GM12875 (cell line): ENCODE results near the gene GPR17.
A peak's percentile ranks its signal among the peaks of the same experiment; 100 is the strongest.

Experiments
- H3K4me3 ChIP-seq: one replicate; pipeline ENCODE4 v1.5.1; 2011; ENCODE audit warnings: low read depth, low read length, control low read depth
- CTCF ChIP-seq: IDR thresholded peaks from 2 replicates; pipeline ENCODE4 v1.5.1; 2011; ENCODE audit warnings: low read depth, mild to moderate bottlenecking, control low read depth, inconsistent platforms, low read length, moderate library complexity, borderline replicate concordance; ENCODE audit not compliant: insufficient read depth

GPR17 gene

GRCh38 chr2:127639111-127639474, 6.9 kb upstream of the GPR17 start:
- no peak overlapping the region for H3K4me3 ChIP-seq
- no peak for TF ChIP-seq CTCF

- peak; percentile 49; the same call in 1 of the 2 replicates for TF ChIP-seq CTCF
- no peak overlapping the region for H3K4me3 ChIP-seq
Measured at GRCh38 chr2:127640082-127641072, 5.6 kb upstream of the GPR17 start.

GRCh38 chr2:127641133-127641532, 4.8 kb upstream of the GPR17 start:
- no peak for TF ChIP-seq CTCF
- H3K4me3 ChIP-seq = no peak overlapping the region

- no peak overlapping the region for H3K4me3 ChIP-seq
- no peak for TF ChIP-seq CTCF
Measured at GRCh38 chr2:127641846-127642507, 4.0 kb upstream of the GPR17 start.

GRCh38 chr2:127642706-127643438, 3.1 kb upstream of the GPR17 start:
- TF ChIP-seq CTCF = no peak
- no peak overlapping the region for H3K4me3 ChIP-seq

- no peak for TF ChIP-seq CTCF
- no peak overlapping the region for H3K4me3 ChIP-seq
Measured at GRCh38 chr2:127643439-127644065, 2.4 kb upstream of the GPR17 start.
